Endodermal cell (in vitro differentiated cells): Measurements from ENCODE around the gene OR2L2. TPM values are rescaled to one million over a fixed set of nuclear protein-coding genes. Genes with fewer than 3 reads are reported as not detected.

Experiments
- total RNA-seq, 2 donors: library from RNA; stranded (reverse); fragmentation: NEBNext Ultra II Directional in 1 of 2; extraction: Animal tissue kit (Norgen Biotek cat#: 25700) in 1 of 2; gene quantifications; 2 replicates in 1 of 2; 3 replicates in 1 of 2; pipeline ENCODE4 v1.2.1, GENCODE V29; 2021

Gene OR2L2
- total RNA-seq, 2 donors from 2014 or later = 0.07 to 0.13 TPM

Other genes with a start within 250 kb of the OR2L2 start
- gene OR14A16, start 206.0 kb upstream of the OR2L2 start, total RNA-seq = not detected
- not detected for gene OR11L1, start 188.2 kb upstream of the OR2L2 start, total RNA-seq
- 1 to 10 TPM; 1.7 to 1.8 TPM for gene TRIM58, start 172.9 kb upstream of the OR2L2 start, total RNA-seq
- gene OR2W3, start 134.5 kb upstream of the OR2L2 start, total RNA-seq = 1 to 10 TPM in 1 of 2 donors, under 1 TPM in 1; 0.29 to 1.6 TPM
- not detected for gene OR2T8, start 109.8 kb upstream of the OR2L2 start, total RNA-seq
- not detected for gene OR2AJ1, start 105.2 kb upstream of the OR2L2 start, total RNA-seq
- gene OR2L8, start 81.2 kb upstream of the OR2L2 start, total RNA-seq = not detected
- not detected for gene OR2AK2, start 64.8 kb upstream of the OR2L2 start, total RNA-seq
- gene OR2L5, start 16.4 kb upstream of the OR2L2 start, total RNA-seq = not detected
- gene OR2L3, start 16.8 kb downstream of the OR2L2 start, total RNA-seq = not detected
- gene OR2L13, start 65.1 kb downstream of the OR2L2 start, total RNA-seq = not detected
- gene OR2M5, start 115.1 kb downstream of the OR2L2 start, total RNA-seq = not detected
- not detected for gene OR2M2, start 144.8 kb downstream of the OR2L2 start, total RNA-seq
- gene OR2M3, start 167.2 kb downstream of the OR2L2 start, total RNA-seq = not detected
- gene OR2M4, start 201.3 kb downstream of the OR2L2 start, total RNA-seq = not detected
- gene OR2T33, start 247.9 kb downstream of the OR2L2 start, total RNA-seq = not detected